KMS-11 (cell line): ENCODE measurements around the gene GSTO1.
"Not testable (repeated sequence)": the region's sequence is repeated elsewhere in the genome, so short reads cannot be mapped to it uniquely, and the experiment has no call there.

Experiments used
- H2AFZ ChIP-seq: fragments of 200-600 bp; sonication (generic); 2 replicates; pipeline ENCODE4 v1.6.1; 2016; ENCODE audit warnings: antibody characterized with exemption, mixed run types, low read depth
- H3K27ac ChIP-seq: fragments of 200-600 bp; sonication (generic); 2 replicates; pipeline ENCODE4 v1.6.1; 2016; ENCODE audit warnings: mild to moderate bottlenecking, mixed run types
- H3K27me3 ChIP-seq: fragments of 200-600 bp; sonication (generic); 2 replicates; pipeline ENCODE4 v1.6.1; 2017; ENCODE audit warnings: mild to moderate bottlenecking, low read depth, mixed run types, moderate library complexity; ENCODE audit not compliant: insufficient read depth
- H3K36me3 ChIP-seq: fragments of 200-600 bp; sonication (generic); 2 replicates; pipeline ENCODE4 v1.6.1; 2017; ENCODE audit warnings: mild to moderate bottlenecking, mixed run types; ENCODE audit not compliant: insufficient read depth
- H3K4me1 ChIP-seq: fragments of 200-600 bp; sonication (generic); 2 replicates; pipeline ENCODE4 v1.6.1; 2016; ENCODE audit warnings: mild to moderate bottlenecking, low read depth, mixed run types; ENCODE audit not compliant: poor library complexity, severe bottlenecking
- H3K4me2 ChIP-seq: fragments of 200-600 bp; sonication (generic); 2 replicates; pipeline ENCODE4 v1.7.0; 2016; ENCODE audit warnings: mild to moderate bottlenecking, mixed run types
- H3K4me3 ChIP-seq: fragments of 200-600 bp; sonication (generic); IDR thresholded peaks from 2 replicates; pipeline ENCODE4 v1.6.1; 2017; ENCODE audit warnings: low read depth, low read length, mixed read lengths; ENCODE audit not compliant: insufficient read depth
- H3K79me2 ChIP-seq: fragments of 200-600 bp; sonication (generic); 2 replicates; pipeline ENCODE4 v1.6.1; 2016; ENCODE audit warnings: low read depth, mixed run types; ENCODE audit not compliant: insufficient read depth
- H3K9ac ChIP-seq: fragments of 200-600 bp; sonication (generic); 2 replicates; pipeline ENCODE4 v1.6.1; 2016; ENCODE audit warnings: mild to moderate bottlenecking, mixed run types
- H4K20me1 ChIP-seq: fragments of 200-600 bp; sonication (generic); 2 replicates; pipeline ENCODE4 v1.6.1; 2016; ENCODE audit warnings: mild to moderate bottlenecking, mixed run types; ENCODE audit not compliant: insufficient read depth
- CTCF ChIP-seq: fragments of 200-600 bp; sonication (generic); conservative IDR thresholded peaks from 2 replicates; pipeline ENCODE4 v1.6.1; 2017; ENCODE audit warnings: low read depth, mild to moderate bottlenecking, antibody characterized with exemption, low read length, moderate library complexity, mixed read lengths

GSTO1 gene

GRCh38 chr10:104245066-104245632 is 9.5 kb upstream of the GSTO1 start:
- Histone ChIP-seq H3K79me2 (no peaks in the 10 kb centered on the region), H3K27me3 (no peaks in the 10 kb centered on the region; the same call in 1 of the 2 replicates), H3K36me3 (no peaks in the 10 kb centered on the region), H2AFZ (no peak overlapping the region), H3K27ac (no peak overlapping the region), H4K20me1 (no peaks in the 10 kb centered on the region), H3K9ac (no peak overlapping the region), H3K4me1 (no peaks in the 10 kb centered on the region), H3K4me3 (no peak overlapping the region), H3K4me2 (no peak overlapping the region)
- no peak for TF ChIP-seq CTCF

- Histone ChIP-seq H3K4me3 (no peak overlapping the region), H3K27ac (no peak overlapping the region), H3K79me2 (no peaks in the 10 kb centered on the region), H3K4me1 (no peaks in the 10 kb centered on the region), H3K36me3 (no peaks in the 10 kb centered on the region), H3K4me2 (no peak overlapping the region), H4K20me1 (no peaks in the 10 kb centered on the region), H3K9ac (no peak overlapping the region), H3K27me3 (no peaks in the 10 kb centered on the region; the same call in 1 of the 2 replicates), H2AFZ (no peak overlapping the region)
- no peak for TF ChIP-seq CTCF
These were observed 7.7 kb upstream of the GSTO1 start for GRCh38 chr10:104246976-104247375.

- H3K4me1 ChIP-seq, result no peaks in the 10 kb centered on the region
- no peaks in the 10 kb centered on the region for H3K36me3 ChIP-seq
- H3K4me3 ChIP-seq, result no peak overlapping the region
- no peaks in the 10 kb centered on the region for H4K20me1 ChIP-seq
- H3K27me3 ChIP-seq, result no peaks in the 10 kb centered on the region; the same call in 1 of the 2 replicates
- H2AFZ ChIP-seq, result no peak overlapping the region
- no peak overlapping the region for H3K9ac ChIP-seq
- no peaks in the 10 kb centered on the region for H3K79me2 ChIP-seq
- TF ChIP-seq CTCF, result no peak
- no peak overlapping the region for H3K27ac ChIP-seq
- no peak overlapping the region for H3K4me2 ChIP-seq
These were observed 7.1 kb upstream of the GSTO1 start for GRCh38 chr10:104247513-104248146.

- not testable (repeated sequence) for H3K4me3 ChIP-seq, H3K79me2 ChIP-seq, H3K9ac ChIP-seq, H3K27me3 ChIP-seq, H4K20me1 ChIP-seq, H3K36me3 ChIP-seq, H3K4me1 ChIP-seq, H2AFZ ChIP-seq, H3K27ac ChIP-seq, H3K4me2 ChIP-seq
These were observed 5.8 kb upstream of the GSTO1 start for GRCh38 chr10:104248931-104249330.

- H4K20me1 ChIP-seq, result no peaks in the 10 kb centered on the region
- no peak for TF ChIP-seq CTCF
- H3K36me3 ChIP-seq, result no peaks in the 10 kb centered on the region
- H3K4me1 ChIP-seq, result no peaks in the 10 kb centered on the region
- H3K27me3 ChIP-seq, result no peaks in the 10 kb centered on the region; the same call in 1 of the 2 replicates
- H3K9ac ChIP-seq, result no peak overlapping the region
- peaks cover 4% of the 10 kb centered on the region; the same call in 1 of the 2 replicates for H3K79me2 ChIP-seq
- no peak overlapping the region for H3K4me2 ChIP-seq
- H2AFZ ChIP-seq, result no peak overlapping the region
- no peak overlapping the region for H3K27ac ChIP-seq
- H3K4me3 ChIP-seq, result no peak overlapping the region
These were observed 4.3 kb upstream of the GSTO1 start for GRCh38 chr10:104250371-104250770.
